Body of pancreas (tissue), 4 donors: Measurements from ENCODE around the gene C6orf62.

ENCODE experiments used
- CTCF ChIP-seq, 7 experiments: fragments of 450-650 bp in 4 of 7; fragments of 200-600 bp in 3 of 7; sonication (generic) in 3 of 7; IDR thresholded peaks; one replicate each; pipeline ENCODE4 v1.5.1; 2016 to 2019; ENCODE audit warnings: antibody characterized with exemption in 7 of 7
- POLR2A ChIP-seq, 3 donors: fragments of 450-650 bp; IDR thresholded peaks; one replicate each; pipeline ENCODE4 v1.6.1; 2016; ENCODE audit warnings: antibody characterized with exemption in 3 of 3, mild to moderate bottlenecking in 2 of 3

DNA sequence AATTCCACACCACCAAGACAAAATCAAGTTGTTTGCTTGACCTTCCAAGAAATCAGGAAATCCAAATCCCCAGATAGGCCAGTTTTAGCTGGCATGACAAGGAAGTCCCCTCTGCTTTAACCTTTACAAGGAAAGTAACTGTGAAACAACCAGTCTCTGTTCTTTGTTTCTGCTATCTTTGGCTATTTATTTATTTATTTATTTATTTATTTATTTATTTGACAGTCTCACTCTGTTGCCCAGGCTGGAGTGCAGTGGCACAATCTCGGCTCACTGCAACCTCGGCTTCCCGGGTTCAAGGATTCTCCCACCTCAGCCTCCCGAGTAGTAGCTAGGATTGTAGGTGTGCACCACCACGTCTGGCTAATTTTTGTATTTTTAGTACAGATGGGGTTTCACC lies 41.3 kb upstream of the C6orf62 start:
- TF ChIP-seq CTCF (IDR thresholded peaks at IDR 0.05) = no peak
- TF ChIP-seq POLR2A (IDR thresholded peaks at IDR 0.05) = no peak
